ENCODE measurements around the gene ROCK2. TPM values are rescaled to one million over a fixed set of nuclear protein-coding genes. Genes with fewer than 3 reads are reported as not detected.

Gene ROCK2
- total and polyA plus RNA-seq, 7 donors: 15.2 to 74.8 (median 43.5) TPM

DNA sequence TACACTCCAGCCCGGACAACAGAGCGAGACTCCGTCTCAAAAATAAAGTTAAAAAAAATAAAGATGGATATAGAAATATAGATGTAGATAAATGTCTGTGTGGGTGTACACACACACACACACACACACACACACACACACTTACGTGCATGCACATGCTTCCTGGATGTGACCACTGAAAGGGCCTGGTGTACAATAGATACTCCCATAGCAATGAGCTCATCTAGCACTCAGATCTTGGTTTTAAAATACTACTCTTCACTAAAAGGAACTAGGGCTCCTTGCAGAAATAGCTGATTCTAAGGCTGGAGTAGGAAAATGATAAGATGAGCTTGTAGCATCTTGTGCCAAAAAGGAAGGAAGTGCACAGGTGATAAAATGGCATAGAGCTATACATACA lies 39.1 kb downstream of the ROCK2 start:
- no peaks in the 10 kb centered on the region for H3K36me3 ChIP-seq
- intact Hi-C loops (cut with DNase I): no loop called here
- no peak overlapping the region for H3K4me3 ChIP-seq
- no peak for DNase-seq
- peaks cover 0 to 24% (median 16%) of the 10 kb centered on the region in 4 donors for H3K4me1 ChIP-seq
- H3K27ac ChIP-seq: no peak overlapping the region
- no peaks in the 10 kb centered on the region for H3K27me3 ChIP-seq
- WGBS, 2 donors: 85 to 95% methylated on average over 4 of the region's 4 CpGs
- H3K9me3 ChIP-seq: no peaks in the 10 kb centered on the region
- TF ChIP-seq POLR2AphosphoS5 (IDR thresholded peaks at IDR 0.05) (no peak), POLR2A (IDR thresholded peaks at IDR 0.05) (no peak), EP300 (IDR thresholded peaks at IDR 0.05) (no peak)
- TF ChIP-seq, protein P1, sequence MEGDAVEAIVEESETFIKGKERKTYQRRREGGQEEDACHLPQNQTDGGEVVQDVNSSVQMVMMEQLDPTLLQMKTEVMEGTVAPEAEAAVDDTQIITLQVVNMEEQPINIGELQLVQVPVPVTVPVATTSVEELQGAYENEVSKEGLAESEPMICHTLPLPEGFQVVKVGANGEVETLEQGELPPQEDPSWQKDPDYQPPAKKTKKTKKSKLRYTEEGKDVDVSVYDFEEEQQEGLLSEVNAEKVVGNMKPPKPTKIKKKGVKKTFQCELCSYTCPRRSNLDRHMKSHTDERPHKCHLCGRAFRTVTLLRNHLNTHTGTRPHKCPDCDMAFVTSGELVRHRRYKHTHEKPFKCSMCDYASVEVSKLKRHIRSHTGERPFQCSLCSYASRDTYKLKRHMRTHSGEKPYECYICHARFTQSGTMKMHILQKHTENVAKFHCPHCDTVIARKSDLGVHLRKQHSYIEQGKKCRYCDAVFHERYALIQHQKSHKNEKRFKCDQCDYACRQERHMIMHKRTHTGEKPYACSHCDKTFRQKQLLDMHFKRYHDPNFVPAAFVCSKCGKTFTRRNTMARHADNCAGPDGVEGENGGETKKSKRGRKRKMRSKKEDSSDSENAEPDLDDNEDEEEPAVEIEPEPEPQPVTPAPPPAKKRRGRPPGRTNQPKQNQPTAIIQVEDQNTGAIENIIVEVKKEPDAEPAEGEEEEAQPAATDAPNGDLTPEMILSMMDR (IDR thresholded peaks at IDR 0.05): no peak

- peaks cover 0 to 24% (median 16%) of the 10 kb centered on the region in 4 donors for H3K4me1 ChIP-seq
- TF ChIP-seq, protein P1 (IDR thresholded peaks at IDR 0.05): no peak
- TF ChIP-seq POLR2AphosphoS5 (IDR thresholded peaks at IDR 0.05) (no peak), EP300 (IDR thresholded peaks at IDR 0.05) (no peak), POLR2A (IDR thresholded peaks at IDR 0.05) (no peak)
- intact Hi-C loops (cut with DNase I): no loop called here
- H3K27me3 ChIP-seq: no peaks in the 10 kb centered on the region
- H3K36me3 ChIP-seq: no peaks in the 10 kb centered on the region
- H3K4me3 ChIP-seq: no peak overlapping the region
- no peak for DNase-seq
- H3K9me3 ChIP-seq: no peaks in the 10 kb centered on the region
- WGBS, 2 donors: 92 to 93% methylated on average over 5 of the region's 5 CpGs
- H3K27ac ChIP-seq: no peak overlapping the region
Measured at GRCh38 chr2:11304476-11304875, 40.0 kb downstream of the ROCK2 start.

- TF ChIP-seq POLR2AphosphoS5 (IDR thresholded peaks at IDR 0.05): no peak
- no peak for DNase-seq
- H3K4me1 ChIP-seq: peaks cover 0 to 29% (median 16%) of the 10 kb centered on the region in 4 donors
- H3K27me3 ChIP-seq: no peaks in the 10 kb centered on the region
- WGBS, 2 donors: 90% methylated on average over 5 of the region's 5 CpGs
- no peaks in the 10 kb centered on the region for H3K9me3 ChIP-seq
- no peak overlapping the region for H3K27ac ChIP-seq
- intact Hi-C loops (cut with DNase I): no loop called here
- H3K36me3 ChIP-seq: no peaks in the 10 kb centered on the region
- H3K4me3 ChIP-seq: no peak overlapping the region
Measured at GRCh38 chr2:11303290-11304013, 41.0 kb downstream of the ROCK2 start.

DNA sequence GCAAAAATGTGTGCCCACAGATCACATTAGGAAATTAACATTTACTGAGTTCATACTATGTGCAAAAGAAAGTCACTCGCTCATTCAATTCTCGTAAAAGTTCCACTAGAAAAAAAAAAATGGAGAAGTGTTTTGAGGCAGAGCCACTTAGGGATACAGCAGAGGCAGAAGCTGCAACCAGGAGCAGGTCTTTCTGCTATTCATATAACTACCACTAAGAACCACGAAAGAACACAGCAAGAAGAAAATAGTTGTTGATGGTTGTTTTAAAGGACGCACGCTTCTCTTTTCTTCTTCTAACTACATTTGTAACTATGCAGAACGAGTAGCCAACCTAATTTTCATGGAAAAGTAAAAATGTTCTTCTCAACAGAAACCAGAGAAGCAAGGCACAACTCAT lies 45.0 kb downstream of the ROCK2 start:
- H3K4me3 ChIP-seq: no peak overlapping the region
- H3K27me3 ChIP-seq: no peaks in the 10 kb centered on the region
- peaks cover 0 to 37% (median 2%) of the 10 kb centered on the region in 4 donors for H3K4me1 ChIP-seq
- no peak for DNase-seq
- intact Hi-C loops (cut with DNase I): no loop called here
- H3K9me3 ChIP-seq: no peaks in the 10 kb centered on the region
- 88 to 92% methylated on average over 6 of the region's 6 CpGs for WGBS, 2 donors
- no peaks in the 10 kb centered on the region for H3K36me3 ChIP-seq
- H3K27ac ChIP-seq: no peak overlapping the region
- TF ChIP-seq POLR2A (IDR thresholded peaks at IDR 0.05) (no peak), EP300 (IDR thresholded peaks at IDR 0.05) (no peak), POLR2AphosphoS5 (IDR thresholded peaks at IDR 0.05) (no peak)
- TF ChIP-seq, protein P1 (IDR thresholded peaks at IDR 0.05): no peak

- no peaks in the 10 kb centered on the region for H3K9me3 ChIP-seq
- intact Hi-C loops (cut with DNase I): no loop called here
- DNase-seq: no peak
- 40 to 48% methylated on average over 3 of the region's 3 CpGs for WGBS, 2 donors
- no peak overlapping the region for H3K4me3 ChIP-seq
- peaks cover 0 to 38% (median 2%) of the 10 kb centered on the region in 4 donors for H3K4me1 ChIP-seq
- TF ChIP-seq, protein P1 (IDR thresholded peaks at IDR 0.05): no peak
- TF ChIP-seq EP300 (IDR thresholded peaks at IDR 0.05) (no peak), POLR2AphosphoS5 (IDR thresholded peaks at IDR 0.05) (no peak), POLR2A (IDR thresholded peaks at IDR 0.05) (no peak)
- no peaks in the 10 kb centered on the region for H3K27me3 ChIP-seq
- no peaks in the 10 kb centered on the region for H3K36me3 ChIP-seq
- H3K27ac ChIP-seq: no peak overlapping the region
Measured at GRCh38 chr2:11298592-11298991, 45.8 kb downstream of the ROCK2 start.

Data from sigmoid colon (tissue), 7 donors.